ENCODE data around the gene MLEC.

- no peak for TF ChIP-seq POLR2A (IDR thresholded peaks at IDR 0.05)
- TF ChIP-seq, protein P1, sequence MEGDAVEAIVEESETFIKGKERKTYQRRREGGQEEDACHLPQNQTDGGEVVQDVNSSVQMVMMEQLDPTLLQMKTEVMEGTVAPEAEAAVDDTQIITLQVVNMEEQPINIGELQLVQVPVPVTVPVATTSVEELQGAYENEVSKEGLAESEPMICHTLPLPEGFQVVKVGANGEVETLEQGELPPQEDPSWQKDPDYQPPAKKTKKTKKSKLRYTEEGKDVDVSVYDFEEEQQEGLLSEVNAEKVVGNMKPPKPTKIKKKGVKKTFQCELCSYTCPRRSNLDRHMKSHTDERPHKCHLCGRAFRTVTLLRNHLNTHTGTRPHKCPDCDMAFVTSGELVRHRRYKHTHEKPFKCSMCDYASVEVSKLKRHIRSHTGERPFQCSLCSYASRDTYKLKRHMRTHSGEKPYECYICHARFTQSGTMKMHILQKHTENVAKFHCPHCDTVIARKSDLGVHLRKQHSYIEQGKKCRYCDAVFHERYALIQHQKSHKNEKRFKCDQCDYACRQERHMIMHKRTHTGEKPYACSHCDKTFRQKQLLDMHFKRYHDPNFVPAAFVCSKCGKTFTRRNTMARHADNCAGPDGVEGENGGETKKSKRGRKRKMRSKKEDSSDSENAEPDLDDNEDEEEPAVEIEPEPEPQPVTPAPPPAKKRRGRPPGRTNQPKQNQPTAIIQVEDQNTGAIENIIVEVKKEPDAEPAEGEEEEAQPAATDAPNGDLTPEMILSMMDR (IDR thresholded peaks at IDR 0.05): no peak
- TF ChIP-seq POLR2AphosphoS5 (IDR thresholded peaks at IDR 0.05): no peak
These were observed 33.3 kb upstream of the MLEC start for GRCh38 chr12:120653611-120654010.

Data from prostate gland (tissue), 2 donors.